ENCODE measurements around the gene SYNM.

- TF ChIP-seq POLR2A (IDR thresholded peaks at IDR 0.05) (no peak), CTCF (IDR thresholded peaks at IDR 0.05) (no peak)
Observed at GRCh38 chr15:99165020-99165790, 60.3 kb downstream of the SYNM start.
